Measurements from ENCODE around the gene ATP2B2. TPM values are rescaled to one million over a fixed set of nuclear protein-coding genes. Genes with fewer than 3 reads are reported as not detected.
A peak's percentile ranks its signal among the peaks of the same experiment; 100 is the strongest.

ATP2B2 gene
- total and polyA plus RNA-seq, 9 of the 15 experiments (the other 6 are each of a cell fraction or from before 2014, with no cell fraction given) = 0.06 TPM; not detected in 8

DNA sequence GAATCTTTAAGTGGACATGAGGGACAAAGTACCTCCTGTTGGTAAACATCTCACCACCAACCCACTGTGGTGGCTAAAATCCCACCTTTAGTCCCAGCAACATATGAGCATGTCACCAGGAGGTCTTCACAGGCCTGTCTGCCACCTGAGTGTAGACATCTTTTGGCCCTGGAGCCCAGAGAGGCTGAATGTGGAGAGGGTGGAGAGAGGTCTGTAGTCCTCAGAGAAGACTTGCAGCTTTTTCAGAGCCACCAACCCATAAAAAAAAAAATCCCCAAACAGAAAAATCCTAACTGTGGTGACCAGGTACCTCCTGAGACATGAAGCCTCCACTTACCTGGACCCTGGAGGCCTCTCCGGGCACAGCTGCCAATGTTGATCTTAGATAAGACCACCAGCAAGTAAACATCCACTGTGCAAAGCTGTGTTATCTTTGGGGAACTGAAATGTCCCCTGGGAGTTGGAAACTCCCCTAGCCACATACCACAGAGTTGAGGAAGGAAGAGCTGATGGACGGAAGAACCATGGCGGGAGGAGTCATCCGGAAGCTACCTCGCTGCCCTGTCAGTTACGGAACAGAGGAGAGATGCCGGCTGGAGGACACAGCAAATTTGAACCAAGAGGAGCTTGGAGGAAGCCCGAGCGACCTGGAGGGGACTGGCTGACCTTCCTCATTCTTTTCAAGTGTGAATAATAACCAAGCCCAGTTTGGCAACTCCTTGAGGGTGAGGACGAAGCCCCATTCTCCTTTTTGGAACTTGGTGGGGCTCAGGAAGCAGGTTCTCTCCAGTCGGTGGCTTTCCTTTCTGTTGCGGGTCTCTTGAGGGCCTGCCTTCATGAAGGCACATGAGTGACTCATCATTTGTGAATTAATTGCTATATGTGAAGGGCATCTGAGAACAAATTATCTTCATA is 212.6 kb downstream of the ATP2B2 start, which contains the start of gene GHRL (continued):
- TF ChIP-seq, protein P1, sequence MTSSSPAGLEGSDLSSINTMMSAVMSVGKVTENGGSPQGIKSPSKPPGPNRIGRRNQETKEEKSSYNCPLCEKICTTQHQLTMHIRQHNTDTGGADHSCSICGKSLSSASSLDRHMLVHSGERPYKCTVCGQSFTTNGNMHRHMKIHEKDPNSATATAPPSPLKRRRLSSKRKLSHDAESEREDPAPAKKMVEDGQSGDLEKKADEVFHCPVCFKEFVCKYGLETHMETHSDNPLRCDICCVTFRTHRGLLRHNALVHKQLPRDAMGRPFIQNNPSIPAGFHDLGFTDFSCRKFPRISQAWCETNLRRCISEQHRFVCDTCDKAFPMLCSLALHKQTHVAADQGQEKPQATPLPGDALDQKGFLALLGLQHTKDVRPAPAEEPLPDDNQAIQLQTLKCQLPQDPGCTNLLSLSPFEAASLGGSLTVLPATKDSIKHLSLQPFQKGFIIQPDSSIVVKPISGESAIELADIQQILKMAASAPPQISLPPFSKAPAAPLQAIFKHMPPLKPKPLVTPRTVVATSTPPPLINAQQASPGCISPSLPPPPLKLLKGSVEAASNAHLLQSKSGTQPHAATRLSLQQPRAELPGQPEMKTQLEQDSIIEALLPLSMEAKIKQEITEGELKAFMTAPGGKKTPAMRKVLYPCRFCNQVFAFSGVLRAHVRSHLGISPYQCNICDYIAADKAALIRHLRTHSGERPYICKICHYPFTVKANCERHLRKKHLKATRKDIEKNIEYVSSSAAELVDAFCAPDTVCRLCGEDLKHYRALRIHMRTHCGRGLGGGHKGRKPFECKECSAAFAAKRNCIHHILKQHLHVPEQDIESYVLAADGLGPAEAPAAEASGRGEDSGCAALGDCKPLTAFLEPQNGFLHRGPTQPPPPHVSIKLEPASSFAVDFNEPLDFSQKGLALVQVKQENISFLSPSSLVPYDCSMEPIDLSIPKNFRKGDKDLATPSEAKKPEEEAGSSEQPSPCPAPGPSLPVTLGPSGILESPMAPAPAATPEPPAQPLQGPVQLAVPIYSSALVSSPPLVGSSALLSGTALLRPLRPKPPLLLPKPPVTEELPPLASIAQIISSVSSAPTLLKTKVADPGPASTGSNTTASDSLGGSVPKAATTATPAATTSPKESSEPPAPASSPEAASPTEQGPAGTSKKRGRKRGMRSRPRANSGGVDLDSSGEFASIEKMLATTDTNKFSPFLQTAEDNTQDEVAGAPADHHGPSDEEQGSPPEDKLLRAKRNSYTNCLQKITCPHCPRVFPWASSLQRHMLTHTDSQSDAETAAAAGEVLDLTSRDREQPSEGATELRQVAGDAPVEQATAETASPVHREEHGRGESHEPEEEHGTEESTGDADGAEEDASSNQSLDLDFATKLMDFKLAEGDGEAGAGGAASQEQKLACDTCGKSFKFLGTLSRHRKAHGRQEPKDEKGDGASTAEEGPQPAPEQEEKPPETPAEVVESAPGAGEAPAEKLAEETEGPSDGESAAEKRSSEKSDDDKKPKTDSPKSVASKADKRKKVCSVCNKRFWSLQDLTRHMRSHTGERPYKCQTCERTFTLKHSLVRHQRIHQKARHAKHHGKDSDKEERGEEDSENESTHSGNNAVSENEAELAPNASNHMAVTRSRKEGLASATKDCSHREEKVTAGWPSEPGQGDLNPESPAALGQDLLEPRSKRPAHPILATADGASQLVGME (CRISPR knock-in tag; IDR thresholded peaks at IDR 0.05) = no peak
- TF ChIP-seq ZNF778 (CRISPR knock-in tag; IDR thresholded peaks at IDR 0.05) (no peak), CEBPG (CRISPR knock-in tag; IDR thresholded peaks at IDR 0.05) (no peak), CEBPG (tag; conservative IDR thresholded peaks at IDR 0.05 in 1 of 2, IDR thresholded peaks at IDR 0.05 in 1 of 2) (no peak), HNRNPUL1 (IDR thresholded peaks at IDR 0.05; ENCODE audit: low read length) (no peak), CBX5 (IDR thresholded peaks at IDR 0.05; ENCODE audit: borderline replicate concordance, low read depth) (no peak), ETV6 (IDR thresholded peaks at IDR 0.05; ENCODE audit: borderline replicate concordance in 1 of 2, low read depth in 2 of 2, low read length in 1 of 2) (peak; percentile 25 to 78; a peak in 2 of 4 replicates), ETV6 (CRISPR knock-in tag; IDR thresholded peaks at IDR 0.05; ENCODE audit: borderline replicate concordance) (no peak), ZNF316 (IDR thresholded peaks at IDR 0.05) (peak; percentile 30; the same call in 1 of the 2 replicates), C11orf30 (IDR thresholded peaks at IDR 0.05; ENCODE audit: low read depth) (peak; percentile 59), SMARCC2 (IDR thresholded peaks at IDR 0.05; ENCODE audit: low read depth) (no peak), CC2D1A (IDR thresholded peaks at IDR 0.05) (no peak), MTA2 (IDR thresholded peaks at IDR 0.05; ENCODE audit: low read depth) (no peak), RCOR1 (IDR thresholded peaks at IDR 0.05; ENCODE audit: borderline replicate concordance in 1 of 2, low read depth in 2 of 2, low read length in 2 of 2) (peak in 1 of 2 experiments; percentile 24; a peak in 1 of 4 replicates)
- TF ChIP-seq, protein P2, sequence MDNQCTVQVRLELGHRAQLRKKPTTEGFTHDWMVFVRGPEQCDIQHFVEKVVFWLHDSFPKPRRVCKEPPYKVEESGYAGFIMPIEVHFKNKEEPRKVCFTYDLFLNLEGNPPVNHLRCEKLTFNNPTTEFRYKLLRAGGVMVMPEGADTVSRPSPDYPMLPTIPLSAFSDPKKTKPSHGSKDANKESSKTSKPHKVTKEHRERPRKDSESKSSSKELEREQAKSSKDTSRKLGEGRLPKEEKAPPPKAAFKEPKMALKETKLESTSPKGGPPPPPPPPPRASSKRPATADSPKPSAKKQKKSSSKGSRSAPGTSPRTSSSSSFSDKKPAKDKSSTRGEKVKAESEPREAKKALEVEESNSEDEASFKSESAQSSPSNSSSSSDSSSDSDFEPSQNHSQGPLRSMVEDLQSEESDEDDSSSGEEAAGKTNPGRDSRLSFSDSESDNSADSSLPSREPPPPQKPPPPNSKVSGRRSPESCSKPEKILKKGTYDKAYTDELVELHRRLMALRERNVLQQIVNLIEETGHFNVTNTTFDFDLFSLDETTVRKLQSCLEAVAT (IDR thresholded peaks at IDR 0.05) = no peak
- TF ChIP-seq, protein P3, sequence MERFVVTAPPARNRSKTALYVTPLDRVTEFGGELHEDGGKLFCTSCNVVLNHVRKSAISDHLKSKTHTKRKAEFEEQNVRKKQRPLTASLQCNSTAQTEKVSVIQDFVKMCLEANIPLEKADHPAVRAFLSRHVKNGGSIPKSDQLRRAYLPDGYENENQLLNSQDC (CRISPR knock-in tag; IDR thresholded peaks at IDR 0.05) = no peak
- TF ChIP-seq, protein P4, sequence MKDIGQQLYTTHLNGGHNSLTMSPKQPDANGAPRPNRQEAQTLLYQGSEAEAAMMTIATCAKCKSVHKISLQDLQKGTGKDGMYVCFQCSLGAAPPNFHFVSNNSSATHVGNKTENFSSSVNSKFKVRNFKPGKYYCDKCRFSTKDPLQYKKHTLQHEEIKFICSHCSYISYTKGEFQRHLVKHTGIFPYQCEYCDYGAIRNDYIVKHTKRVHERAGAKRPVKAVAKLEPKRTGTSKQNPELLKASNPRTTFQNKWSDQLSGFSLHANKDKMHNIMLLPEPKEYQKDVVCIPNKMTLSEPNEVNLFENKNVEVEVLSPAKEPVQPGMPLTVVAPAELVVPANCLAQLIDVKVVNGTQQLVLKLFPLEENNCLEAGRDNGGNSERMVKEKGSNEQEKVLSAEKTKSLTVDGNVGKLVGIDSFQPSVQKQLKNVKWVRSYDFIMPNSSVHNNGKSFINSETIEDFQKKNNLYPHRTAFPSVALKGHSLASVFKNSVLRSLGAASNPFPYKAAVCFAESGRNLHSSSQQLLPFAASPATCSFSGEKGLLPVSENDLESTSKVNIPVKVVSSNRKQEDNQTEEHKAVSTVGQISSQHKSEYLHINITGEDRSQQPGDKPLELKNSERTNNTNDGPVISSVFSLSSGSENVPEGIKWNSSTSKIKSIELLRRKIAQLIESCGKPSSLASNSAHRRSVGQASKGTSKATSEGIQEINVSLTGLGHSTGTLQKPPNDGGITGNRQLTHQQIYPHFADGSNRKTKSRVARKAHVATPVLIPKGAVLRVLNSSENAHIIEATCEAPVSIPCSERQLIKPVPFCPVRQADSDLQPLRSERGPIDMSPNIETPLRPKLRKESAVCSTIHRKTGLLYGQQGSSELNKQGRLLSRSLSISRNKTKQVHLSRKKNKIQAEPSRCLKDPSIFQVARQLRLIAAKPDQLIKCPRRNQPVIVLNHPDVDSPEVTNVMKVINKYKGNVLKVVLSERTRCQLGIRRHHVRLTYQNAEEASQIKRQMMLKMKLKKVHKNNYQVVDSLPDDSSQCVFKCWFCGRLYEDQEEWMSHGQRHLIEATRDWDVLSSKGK (CRISPR knock-in tag; IDR thresholded peaks at IDR 0.05) = no peak
